Measurements from ENCODE around the gene CHRNA10.

- no peak for TF ChIP-seq CTCF (conservative IDR thresholded peaks at IDR 0.05; ENCODE audit: low read length)
- TF ChIP-seq EZH2phosphoT487 (IDR thresholded peaks at IDR 0.05; ENCODE audit: borderline replicate concordance, low read depth, low read length): no peak
Observed at GRCh38 chr11:3700910-3701309, 29.7 kb upstream of the CHRNA10 start.

All from OCI-LY7 (cell line).